ENCODE data around the gene TFEB. TPM values are rescaled to one million over a fixed set of nuclear protein-coding genes. Genes with fewer than 3 reads are reported as not detected.

Gene TFEB
- total and polyA plus RNA-seq, 9 donors = 2.8 to 14.9 (median 8.8) TPM

DNA sequence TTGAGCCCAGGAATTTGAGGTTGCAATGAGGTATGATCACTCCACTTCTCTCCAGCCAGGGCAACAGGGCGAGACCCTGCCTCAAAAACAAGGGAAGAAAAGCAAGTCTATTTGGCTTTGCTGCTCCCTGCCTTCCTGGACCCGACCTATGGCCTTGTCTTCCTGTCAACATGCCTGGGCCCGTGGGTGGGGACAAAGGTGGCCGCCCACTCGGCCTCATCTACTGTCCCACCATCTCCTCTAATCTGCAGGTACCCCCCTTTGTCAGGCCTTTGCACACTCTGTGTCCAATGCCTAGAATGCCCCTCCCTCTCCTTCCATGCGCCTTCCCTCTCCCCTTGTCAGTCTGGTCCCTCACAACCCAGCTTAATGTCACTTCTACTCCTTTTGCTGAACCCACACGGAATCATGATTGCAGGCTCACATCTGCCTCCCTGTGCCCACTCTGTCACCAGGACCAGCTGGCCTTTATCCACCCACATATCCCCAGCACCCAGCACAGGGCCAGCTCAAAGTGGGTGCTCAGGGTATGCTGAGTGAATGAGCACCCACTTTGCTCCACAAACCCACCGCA is 56.8 kb downstream of the TFEB start:
- Histone ChIP-seq H3K27me3 (no peaks in the 10 kb centered on the region), H3K27ac (no peak overlapping the region), H3K9me3 (no peaks in the 10 kb centered on the region), H3K4me3 (no peak overlapping the region), H3K4me1 (ENCODE audit: insufficient read depth) (no peaks in the 10 kb centered on the region), H3K36me3 (no peaks in the 10 kb centered on the region)
- 81 to 89% (median 86%) methylated on average over 8 of the region's 8 CpGs for WGBS, 3 donors
- TF ChIP-seq, protein P1, sequence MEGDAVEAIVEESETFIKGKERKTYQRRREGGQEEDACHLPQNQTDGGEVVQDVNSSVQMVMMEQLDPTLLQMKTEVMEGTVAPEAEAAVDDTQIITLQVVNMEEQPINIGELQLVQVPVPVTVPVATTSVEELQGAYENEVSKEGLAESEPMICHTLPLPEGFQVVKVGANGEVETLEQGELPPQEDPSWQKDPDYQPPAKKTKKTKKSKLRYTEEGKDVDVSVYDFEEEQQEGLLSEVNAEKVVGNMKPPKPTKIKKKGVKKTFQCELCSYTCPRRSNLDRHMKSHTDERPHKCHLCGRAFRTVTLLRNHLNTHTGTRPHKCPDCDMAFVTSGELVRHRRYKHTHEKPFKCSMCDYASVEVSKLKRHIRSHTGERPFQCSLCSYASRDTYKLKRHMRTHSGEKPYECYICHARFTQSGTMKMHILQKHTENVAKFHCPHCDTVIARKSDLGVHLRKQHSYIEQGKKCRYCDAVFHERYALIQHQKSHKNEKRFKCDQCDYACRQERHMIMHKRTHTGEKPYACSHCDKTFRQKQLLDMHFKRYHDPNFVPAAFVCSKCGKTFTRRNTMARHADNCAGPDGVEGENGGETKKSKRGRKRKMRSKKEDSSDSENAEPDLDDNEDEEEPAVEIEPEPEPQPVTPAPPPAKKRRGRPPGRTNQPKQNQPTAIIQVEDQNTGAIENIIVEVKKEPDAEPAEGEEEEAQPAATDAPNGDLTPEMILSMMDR (IDR thresholded peaks at IDR 0.05) = no peak
- TF ChIP-seq EP300 (IDR thresholded peaks at IDR 0.05) (no peak), POLR2A (IDR thresholded peaks at IDR 0.05) (no peak)
- no peak for DNase-seq
- intact Hi-C loops (cut with DNase I) = loop anchor here in 1 of 4 donors (10.0 kb wide), 1 partner anchor 254 kb away; no protein-coding TSS in a partner anchor

DNA sequence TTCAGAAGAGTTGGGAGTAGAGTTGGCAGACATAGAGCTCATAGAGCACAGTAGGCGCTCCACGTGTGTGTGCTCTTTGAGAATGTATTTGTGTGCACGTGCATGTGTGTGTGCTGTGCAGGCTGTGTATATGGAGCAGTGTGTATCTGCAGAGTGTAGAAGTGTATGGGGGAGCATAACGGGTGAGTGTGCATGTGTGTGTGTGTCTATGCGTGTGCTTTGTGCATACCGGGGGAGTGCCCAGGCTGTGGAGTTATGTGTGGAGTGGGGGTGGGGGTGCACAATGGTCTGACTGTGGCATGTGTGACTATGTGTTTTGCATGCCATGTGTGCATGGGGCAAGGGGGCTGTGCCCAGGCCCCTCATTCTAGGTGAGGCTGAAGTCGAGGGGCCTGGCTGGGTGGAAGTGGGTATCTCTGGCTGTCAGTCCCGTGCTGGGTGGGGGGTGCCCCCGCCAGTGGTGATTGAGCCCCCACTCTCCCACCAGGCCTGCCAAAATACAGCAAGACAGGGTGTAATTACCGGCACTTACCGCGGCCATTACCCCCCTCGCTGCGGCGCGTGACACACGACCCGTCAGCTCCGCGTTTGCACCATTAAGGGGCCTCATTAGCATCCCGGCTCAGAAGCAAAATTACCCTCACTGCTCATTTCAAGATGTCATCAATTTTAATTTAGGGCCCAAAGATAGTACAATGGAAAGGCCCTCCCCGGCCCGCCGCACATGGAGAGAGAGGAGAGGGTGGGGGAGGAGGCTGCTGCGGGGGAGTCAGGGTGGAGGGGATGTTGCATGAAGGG is 58.1 kb downstream of the TFEB start:
- H3K9me3 ChIP-seq = no peaks in the 10 kb centered on the region
- intact Hi-C loops (cut with DNase I) = loop anchor here in 1 of 4 donors (10.0 kb wide), 1 partner anchor 253 kb away; no protein-coding TSS in a partner anchor
- TF ChIP-seq, protein P1 (IDR thresholded peaks at IDR 0.05) = no peak
- TF ChIP-seq POLR2A (IDR thresholded peaks at IDR 0.05) = no peak
- TF ChIP-seq EP300 (IDR thresholded peaks at IDR 0.05) = no peak
- DNase-seq = no peak
- 57 to 60% (median 60%) methylated on average over 25 of the region's 25 CpGs for WGBS, 3 donors
- no peaks in the 10 kb centered on the region for H3K36me3 ChIP-seq
- no peaks in the 10 kb centered on the region for H3K27me3 ChIP-seq
- H3K4me1 ChIP-seq (ENCODE audit: insufficient read depth) = no peaks in the 10 kb centered on the region
- no peak overlapping the region for H3K4me3 ChIP-seq
- no peak overlapping the region for H3K27ac ChIP-seq

DNA sequence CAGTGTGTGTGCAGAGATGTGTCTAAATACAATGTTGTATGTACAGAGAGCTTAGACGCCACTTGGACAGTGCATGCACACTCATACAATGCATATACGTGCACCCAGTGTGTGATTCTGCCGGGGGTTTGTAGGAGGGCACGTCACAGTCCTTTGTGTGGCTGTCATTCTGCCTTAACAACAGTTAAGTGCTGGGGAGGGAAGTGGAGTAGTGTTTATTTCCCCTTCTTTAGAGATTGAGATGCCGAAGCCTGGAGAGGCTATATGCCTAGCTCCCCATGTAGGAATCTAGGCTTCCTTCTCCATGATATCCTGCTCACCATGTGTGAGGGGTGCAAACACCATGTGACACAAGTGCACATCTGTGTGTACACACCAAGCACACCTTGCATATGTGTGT is 59.0 kb downstream of the TFEB start:
- no peak for DNase-seq
- WGBS, 3 donors = 91 to 94% (median 93%) methylated on average over 5 of the region's 5 CpGs
- Histone ChIP-seq H3K27ac (no peak overlapping the region), H3K36me3 (no peaks in the 10 kb centered on the region), H3K9me3 (no peaks in the 10 kb centered on the region), H3K4me3 (no peak overlapping the region), H3K27me3 (no peaks in the 10 kb centered on the region), H3K4me1 (ENCODE audit: insufficient read depth) (no peaks in the 10 kb centered on the region)
- TF ChIP-seq, protein P1 (IDR thresholded peaks at IDR 0.05) = no peak
- TF ChIP-seq POLR2A (IDR thresholded peaks at IDR 0.05) = no peak
- TF ChIP-seq EP300 (IDR thresholded peaks at IDR 0.05) = no peak
- intact Hi-C loops (cut with DNase I) = loop anchor here in 1 of 4 donors (10.0 kb wide), 1 partner anchor 252 kb away; no protein-coding TSS in a partner anchor

DNA sequence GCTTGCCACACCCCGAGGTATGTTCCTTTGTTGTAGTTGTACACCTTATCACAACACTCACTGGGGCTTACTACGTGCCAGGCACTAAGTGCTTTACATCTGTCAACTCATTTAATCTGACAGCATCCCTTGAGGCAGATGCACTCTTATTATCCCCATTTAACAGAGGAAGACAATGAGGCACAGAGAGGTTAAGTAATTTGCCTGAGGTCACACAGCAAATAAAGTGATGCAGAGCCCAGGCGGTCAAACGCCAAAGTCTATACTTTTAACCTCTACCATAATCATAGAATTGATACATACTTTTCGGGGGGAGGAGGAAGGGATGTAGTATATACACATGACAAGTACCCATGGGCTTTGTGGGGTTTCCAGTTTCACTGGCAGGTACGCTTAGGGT is 59.4 kb downstream of the TFEB start:
- TF ChIP-seq EP300 (IDR thresholded peaks at IDR 0.05) (no peak), POLR2A (IDR thresholded peaks at IDR 0.05) (no peak)
- TF ChIP-seq, protein P1 (IDR thresholded peaks at IDR 0.05) = no peak
- WGBS, 3 donors = 86 to 92% (median 87%) methylated on average over 6 of the region's 6 CpGs
- no peaks in the 10 kb centered on the region for H3K36me3 ChIP-seq
- no peaks in the 10 kb centered on the region for H3K27me3 ChIP-seq
- intact Hi-C loops (cut with DNase I) = loop anchor here in 1 of 4 donors (10.0 kb wide), 1 partner anchor 251 kb away; no protein-coding TSS in a partner anchor
- no peaks in the 10 kb centered on the region for H3K9me3 ChIP-seq
- H3K4me1 ChIP-seq (ENCODE audit: insufficient read depth) = no peaks in the 10 kb centered on the region
- no peak overlapping the region for H3K27ac ChIP-seq
- no peak overlapping the region for H3K4me3 ChIP-seq
- no peak for DNase-seq

Data from ovary (tissue), 9 donors.